ENCODE data around the gene DEGS2. TPM values are rescaled to one million over a fixed set of nuclear protein-coding genes. Genes with fewer than 3 reads are reported as not detected.

The DEGS2 gene
- total RNA-seq, 1 experiment from 2014 or later = 0.07 TPM

- no peak for DNase-seq (ENCODE audit: unreplicated experiment)
- no peaks in the 10 kb centered on the region for H3K4me1 Mint-ChIP-seq (ENCODE audit: insufficient read depth, unreplicated experiment)
- peaks cover 15% of the 10 kb centered on the region for H3K36me3 Mint-ChIP-seq (ENCODE audit: insufficient read depth, unreplicated experiment)
- POLR2A ChIA-PET = interaction anchor here (0.7 kb wide), 1 partner anchor 75 kb away, joined by 3 read pairs; no protein-coding TSS in a partner anchor
- intact Hi-C loops (cut with micrococcal nuclease) = no loop called here
- no peaks in the 10 kb centered on the region for H3K27me3 Mint-ChIP-seq (ENCODE audit: insufficient read depth, unreplicated experiment)
- CTCF ChIA-PET = interaction anchor here (0.6 to 2.8 kb wide), 3 partner anchors 10 to 1594 kb away, joined by 3 to 18 read pairs (median 3); no protein-coding TSS in a partner anchor
- TF ChIP-seq CTCF (IDR thresholded peaks at IDR 0.05; ENCODE audit: unreplicated experiment) = no peak
- H3K9me3 Mint-ChIP-seq (ENCODE audit: unreplicated experiment) = no peaks in the 10 kb centered on the region
- no peak overlapping the region for H3K4me3 Mint-ChIP-seq (ENCODE audit: unreplicated experiment)
- H3K27ac Mint-ChIP-seq (ENCODE audit: low read depth, unreplicated experiment) = peak overlapping the region; percentile 39
- BruUV-seq (replicated peaks) = no TSS peak
These were observed 41.6 kb downstream of the DEGS2 start for GRCh38 chr14:100117633-100118395.

- CTCF ChIA-PET = interaction anchor here (0.7 to 2.8 kb wide), 4 partner anchors 9 to 1087 kb away, joined by 3 to 18 read pairs (median 3); no protein-coding TSS in a partner anchor
- Mint-ChIP-seq H3K27me3 (ENCODE audit: insufficient read depth, unreplicated experiment) (no peaks in the 10 kb centered on the region), H3K36me3 (ENCODE audit: insufficient read depth, unreplicated experiment) (peaks cover 15% of the 10 kb centered on the region), H3K4me3 (ENCODE audit: unreplicated experiment) (no peak overlapping the region), H3K9me3 (ENCODE audit: unreplicated experiment) (no peaks in the 10 kb centered on the region), H3K27ac (ENCODE audit: low read depth, unreplicated experiment) (peak overlapping the region; percentile 16), H3K4me1 (ENCODE audit: insufficient read depth, unreplicated experiment) (no peaks in the 10 kb centered on the region)
- no peak for TF ChIP-seq CTCF (IDR thresholded peaks at IDR 0.05; ENCODE audit: unreplicated experiment)
- POLR2A ChIA-PET = interaction anchor here (0.7 kb wide), 1 partner anchor 14 kb away, joined by 3 read pairs; no protein-coding TSS in a partner anchor
- no peak for DNase-seq (ENCODE audit: unreplicated experiment)
- intact Hi-C loops (cut with micrococcal nuclease) = no loop called here
- no TSS peak for BruUV-seq (replicated peaks)
These were observed 42.4 kb downstream of the DEGS2 start for GRCh38 chr14:100117026-100117425.

GRCh38 chr14:100116134-100116533 lies 43.3 kb downstream of the DEGS2 start:
- Mint-ChIP-seq H3K4me1 (ENCODE audit: insufficient read depth, unreplicated experiment) (no peaks in the 10 kb centered on the region), H3K9me3 (ENCODE audit: unreplicated experiment) (no peaks in the 10 kb centered on the region), H3K4me3 (ENCODE audit: unreplicated experiment) (no peak overlapping the region), H3K27me3 (ENCODE audit: insufficient read depth, unreplicated experiment) (no peaks in the 10 kb centered on the region), H3K36me3 (ENCODE audit: insufficient read depth, unreplicated experiment) (peaks cover 8% of the 10 kb centered on the region), H3K27ac (ENCODE audit: low read depth, unreplicated experiment) (no peak overlapping the region)
- intact Hi-C loops (cut with micrococcal nuclease) = no loop called here
- no TSS peak for BruUV-seq (replicated peaks)
- TF ChIP-seq CTCF (IDR thresholded peaks at IDR 0.05; ENCODE audit: unreplicated experiment) = no peak
- no peak for DNase-seq (ENCODE audit: unreplicated experiment)
- CTCF ChIA-PET = interaction anchor here (0.7 to 2.8 kb wide), 6 partner anchors 8 to 1088 kb away, joined by 3 to 18 read pairs (median 3); no protein-coding TSS in a partner anchor
- POLR2A ChIA-PET = interaction anchor here (0.7 kb wide), 1 partner anchor 15 kb away, joined by 3 read pairs; no protein-coding TSS in a partner anchor

GRCh38 chr14:100115726-100116125 lies 43.7 kb downstream of the DEGS2 start:
- Mint-ChIP-seq H3K4me3 (ENCODE audit: unreplicated experiment) (no peak overlapping the region), H3K4me1 (ENCODE audit: insufficient read depth, unreplicated experiment) (no peaks in the 10 kb centered on the region), H3K36me3 (ENCODE audit: insufficient read depth, unreplicated experiment) (peaks cover 8% of the 10 kb centered on the region), H3K27ac (ENCODE audit: low read depth, unreplicated experiment) (no peak overlapping the region), H3K27me3 (ENCODE audit: insufficient read depth, unreplicated experiment) (no peaks in the 10 kb centered on the region), H3K9me3 (ENCODE audit: unreplicated experiment) (no peaks in the 10 kb centered on the region)
- intact Hi-C loops (cut with micrococcal nuclease) = no loop called here
- no TSS peak for BruUV-seq (replicated peaks)
- CTCF ChIA-PET = interaction anchor here (0.8 to 1.1 kb wide), 4 partner anchors 35 to 133 kb away, joined by 3 to 4 read pairs (median 3); no protein-coding TSS in a partner anchor
- POLR2A ChIA-PET = no interaction called here
- TF ChIP-seq CTCF (IDR thresholded peaks at IDR 0.05; ENCODE audit: unreplicated experiment) = no peak
- no peak for DNase-seq (ENCODE audit: unreplicated experiment)

All from MCF 10A (cell line).